ENCODE measurements around the gene FAM50A.
A peak's percentile ranks its signal among the peaks of the same experiment; 100 is the strongest.

FAM50A gene

DNA sequence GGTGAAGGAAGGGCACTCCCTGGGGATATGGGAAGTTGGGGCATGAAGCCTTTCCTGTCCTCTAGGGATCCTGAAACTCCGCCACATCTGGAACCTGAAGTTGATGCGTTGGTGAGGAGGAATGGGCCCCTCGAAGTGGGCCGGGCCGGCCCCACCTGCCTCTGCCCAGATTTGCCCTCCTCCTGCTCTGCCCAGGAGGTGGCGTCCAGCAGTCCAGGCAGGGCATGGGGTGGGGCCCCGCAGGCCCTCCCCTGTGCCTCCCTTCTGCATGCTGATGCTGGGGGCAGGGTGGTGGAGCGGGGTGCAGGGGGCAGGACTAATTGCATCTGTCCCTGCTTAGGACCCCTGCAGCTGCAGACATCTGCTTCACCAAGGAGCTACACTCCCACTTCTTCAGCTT lies 30.8 kb upstream of the FAM50A start:
- DNase-seq (ENCODE audit: low read depth in 2 of 2): no peak

DNA sequence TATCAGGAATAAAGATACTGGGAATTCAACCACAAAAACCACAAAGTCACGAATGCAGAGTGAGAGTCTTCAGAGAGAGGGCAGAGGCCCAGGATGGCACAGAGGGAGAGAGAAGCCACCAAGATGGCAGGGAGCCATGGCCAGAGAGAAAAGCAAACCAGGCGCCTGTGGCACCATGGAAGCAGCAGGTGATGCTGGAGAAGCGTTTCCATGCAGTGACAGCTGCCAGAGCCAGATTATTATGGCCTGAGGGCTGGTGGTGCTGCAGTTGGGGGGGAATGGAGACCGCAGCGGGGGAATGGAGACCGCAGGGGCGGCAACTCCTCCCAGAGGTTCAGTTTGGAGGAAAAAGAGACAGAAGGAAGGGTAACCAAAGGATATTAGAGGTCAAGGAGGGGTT lies 26.8 kb upstream of the FAM50A start:
- no peak for DNase-seq (ENCODE audit: low read depth in 2 of 2)

DNA sequence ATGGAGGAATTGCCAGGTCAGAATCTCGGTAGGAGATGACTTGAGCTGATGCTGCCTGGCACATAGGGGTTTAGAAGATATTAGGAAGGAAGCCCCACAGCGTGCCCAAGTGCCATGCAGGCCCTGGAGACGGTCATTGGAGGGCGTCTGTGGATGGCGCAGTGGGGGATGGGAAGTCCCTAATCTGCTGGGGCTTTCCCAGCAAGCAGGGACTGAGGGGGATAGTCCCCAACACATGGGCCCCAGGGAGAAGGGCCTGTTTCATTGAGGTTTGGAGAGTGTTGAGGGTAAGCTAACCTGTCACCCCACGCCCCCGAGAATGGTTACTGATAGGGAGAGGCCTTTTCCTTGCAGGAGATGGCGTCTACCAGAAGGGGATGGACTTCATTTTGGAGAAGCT lies 24.8 kb upstream of the FAM50A start:
- no peak for DNase-seq (ENCODE audit: low read depth in 2 of 2)

GRCh38 chrX:154419688-154420401 lies 24.1 kb upstream of the FAM50A start:
- no peak for DNase-seq (ENCODE audit: low read depth in 2 of 2)

- DNase-seq (ENCODE audit: low read depth in 2 of 2): no peak
Observed at GRCh38 chrX:154420402-154420756, 23.6 kb upstream of the FAM50A start.

DNA sequence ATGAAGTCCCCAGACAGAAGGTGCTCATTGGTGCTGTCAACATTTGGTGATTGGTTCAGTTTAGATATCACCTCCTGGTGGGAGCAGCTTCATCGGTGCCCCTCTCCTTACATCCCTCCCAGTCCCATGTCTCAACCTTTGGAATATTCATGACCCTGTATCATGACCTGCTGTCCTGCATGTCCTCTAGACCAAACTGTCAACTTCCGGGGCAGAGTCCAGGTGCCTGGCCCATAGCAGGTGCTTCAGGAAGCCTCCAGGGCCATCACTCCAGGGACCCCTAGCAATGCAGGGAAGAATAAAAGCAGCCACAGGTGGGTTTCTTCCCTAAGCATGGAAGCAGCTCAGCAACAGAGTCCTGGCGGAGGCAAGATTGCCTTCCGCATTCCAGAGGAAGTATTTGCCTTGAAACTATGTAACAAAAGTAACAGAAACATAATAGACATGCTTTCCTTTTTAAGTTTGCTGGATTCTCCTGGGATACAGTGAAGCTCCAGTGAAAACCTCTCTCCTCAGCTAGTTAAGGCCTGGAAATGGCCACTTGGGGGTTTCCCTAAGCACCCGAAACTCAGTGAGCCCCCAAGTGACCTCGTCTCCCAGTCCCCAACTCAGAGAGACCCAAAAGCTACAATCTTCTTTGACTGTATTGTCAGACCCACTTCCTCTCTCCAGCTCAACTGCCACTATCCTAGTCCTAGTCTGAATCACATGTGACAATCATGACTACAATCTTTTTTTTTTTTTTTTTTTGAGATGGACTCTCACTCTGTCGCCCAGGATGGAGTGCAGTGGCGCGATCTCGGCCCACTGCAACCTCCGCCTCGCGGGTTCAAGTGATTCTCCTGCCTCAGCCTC lies 16.8 kb upstream of the FAM50A start:
- DNase-seq (ENCODE audit: low read depth in 2 of 2): no peak

DNA sequence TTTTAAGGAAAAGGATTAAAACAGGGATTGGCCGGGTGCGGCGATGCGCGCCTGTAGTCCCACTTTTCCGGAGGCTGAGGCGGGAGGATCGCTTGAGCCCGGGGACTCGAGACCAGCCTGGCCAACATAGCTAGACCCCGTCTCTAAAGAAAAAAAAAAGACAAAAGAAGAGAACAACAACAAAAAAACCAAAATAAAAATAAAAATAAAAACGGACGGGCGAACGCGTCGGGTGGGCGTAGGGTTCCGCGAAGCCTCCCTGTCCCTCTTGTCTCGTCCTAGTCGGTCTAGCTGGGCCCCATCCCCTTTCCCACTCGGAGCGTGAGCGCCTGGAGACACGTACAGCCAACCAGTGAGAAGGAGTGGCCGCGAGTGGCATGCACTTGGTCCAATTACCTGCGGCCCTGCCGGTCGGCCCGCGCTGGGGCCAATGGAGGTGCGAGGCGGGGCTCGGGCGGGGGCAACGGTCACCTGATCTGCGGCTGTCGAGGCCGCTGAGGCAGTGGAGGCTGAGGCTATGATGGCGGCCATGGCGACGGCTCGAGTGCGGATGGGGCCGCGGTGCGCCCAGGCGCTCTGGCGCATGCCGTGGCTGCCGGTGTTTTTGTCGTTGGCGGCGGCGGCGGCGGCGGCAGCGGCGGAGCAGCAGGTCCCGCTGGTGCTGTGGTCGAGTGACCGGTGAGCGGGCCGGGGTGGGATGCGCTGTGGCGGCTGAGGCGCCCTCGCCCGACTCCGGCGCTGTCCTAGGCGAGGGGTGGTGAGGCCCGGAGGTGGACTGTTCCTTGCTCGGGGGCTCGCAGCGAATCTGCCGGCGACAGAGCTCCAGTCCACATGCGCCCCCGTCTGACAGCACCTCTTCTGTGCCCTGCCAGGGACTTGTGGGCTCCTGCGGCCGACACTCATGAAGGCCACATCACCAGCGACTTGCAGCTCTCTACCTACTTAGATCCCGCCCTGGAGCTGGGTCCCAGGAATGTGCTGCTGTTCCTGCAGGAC lies 15.5 kb upstream of the FAM50A start, which contains the start of gene ATP6AP1:
ATP6AP1 (plus strand) TSS at position 502 of the 996 bp plus-strand sequence; CDS start at position 518, 16 bp downstream.
- peak; percentile 80 to 81 for DNase-seq (ENCODE audit: low read depth in 2 of 2)

- DNase-seq (ENCODE audit: low read depth in 2 of 2): no peak
Observed at GRCh38 chrX:154429711-154430110, 14.2 kb upstream of the FAM50A start.

DNA sequence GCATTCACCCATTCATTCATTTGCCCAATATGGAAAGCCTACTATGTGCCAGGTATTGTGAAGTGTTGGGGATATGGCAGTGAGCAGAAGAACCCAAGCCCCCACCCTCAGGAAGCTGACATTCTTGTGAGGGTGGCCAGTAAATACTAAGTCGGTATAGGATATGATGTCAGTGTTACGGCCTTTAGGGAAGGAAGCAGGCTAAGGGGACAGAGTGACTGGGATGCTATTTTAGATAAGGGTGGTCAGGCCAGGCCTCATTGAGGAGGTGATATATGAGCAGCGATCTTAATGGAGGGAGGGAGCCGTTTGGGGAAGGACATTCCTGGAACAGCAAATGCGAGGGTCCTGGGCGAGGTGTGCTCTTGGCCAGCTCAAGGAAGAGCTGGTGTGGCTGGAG lies 13.5 kb upstream of the FAM50A start:
- DNase-seq (ENCODE audit: low read depth in 2 of 2): no peak

- DNase-seq (ENCODE audit: low read depth in 2 of 2): no peak
Observed at GRCh38 chrX:154430916-154431315, 13.0 kb upstream of the FAM50A start.

DNA sequence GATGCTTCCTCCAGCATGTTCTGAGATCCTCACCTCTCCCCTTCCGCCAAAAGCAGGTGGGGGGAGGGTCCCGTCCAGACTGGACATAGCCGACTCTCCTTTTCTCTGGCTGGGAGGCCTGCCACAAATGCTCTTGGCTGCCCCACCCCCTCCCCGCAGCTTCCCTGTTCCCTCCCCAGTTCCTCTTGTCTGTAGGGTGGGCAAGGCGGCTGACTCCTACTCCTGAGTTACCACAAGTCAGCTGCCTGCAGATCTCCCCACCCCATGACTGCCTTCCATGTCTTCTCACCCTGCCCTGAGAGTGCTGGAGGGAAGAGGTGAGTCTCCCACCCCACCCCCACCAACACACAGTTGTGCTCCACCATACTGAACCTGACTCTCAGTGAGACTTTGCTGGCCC lies 12.6 kb upstream of the FAM50A start:
- no peak for DNase-seq (ENCODE audit: low read depth in 2 of 2)

- DNase-seq (ENCODE audit: low read depth in 2 of 2): no peak
Observed at GRCh38 chrX:154432210-154432609, 11.7 kb upstream of the FAM50A start.

DNA sequence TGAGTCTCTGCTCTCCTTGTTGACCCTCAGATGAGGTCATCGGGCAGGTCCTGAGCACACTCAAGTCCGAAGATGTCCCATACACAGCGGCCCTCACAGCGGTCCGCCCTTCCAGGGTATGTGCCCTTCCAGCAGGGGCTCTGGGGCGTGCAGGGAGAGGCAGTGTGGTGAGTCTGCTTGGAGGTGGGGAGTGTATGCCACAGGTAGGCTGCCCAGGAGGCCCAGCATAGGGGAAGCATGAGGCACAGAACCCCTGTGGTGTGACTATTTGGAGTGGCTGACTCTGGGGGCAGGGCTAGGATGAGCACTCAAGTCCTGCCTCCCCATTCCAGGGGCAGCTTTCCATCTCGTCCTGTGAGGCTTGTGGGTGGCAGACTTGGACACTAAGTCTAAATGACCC lies 10.3 kb upstream of the FAM50A start:
- no peak for DNase-seq (ENCODE audit: low read depth in 2 of 2)

- no peak for DNase-seq (ENCODE audit: low read depth in 2 of 2)
Observed at GRCh38 chrX:154434394-154435168, 9.4 kb upstream of the FAM50A start.

GRCh38 chrX:154435171-154435733 lies 8.7 kb upstream of the FAM50A start:
- DNase-seq (ENCODE audit: low read depth in 2 of 2): no peak

DNA sequence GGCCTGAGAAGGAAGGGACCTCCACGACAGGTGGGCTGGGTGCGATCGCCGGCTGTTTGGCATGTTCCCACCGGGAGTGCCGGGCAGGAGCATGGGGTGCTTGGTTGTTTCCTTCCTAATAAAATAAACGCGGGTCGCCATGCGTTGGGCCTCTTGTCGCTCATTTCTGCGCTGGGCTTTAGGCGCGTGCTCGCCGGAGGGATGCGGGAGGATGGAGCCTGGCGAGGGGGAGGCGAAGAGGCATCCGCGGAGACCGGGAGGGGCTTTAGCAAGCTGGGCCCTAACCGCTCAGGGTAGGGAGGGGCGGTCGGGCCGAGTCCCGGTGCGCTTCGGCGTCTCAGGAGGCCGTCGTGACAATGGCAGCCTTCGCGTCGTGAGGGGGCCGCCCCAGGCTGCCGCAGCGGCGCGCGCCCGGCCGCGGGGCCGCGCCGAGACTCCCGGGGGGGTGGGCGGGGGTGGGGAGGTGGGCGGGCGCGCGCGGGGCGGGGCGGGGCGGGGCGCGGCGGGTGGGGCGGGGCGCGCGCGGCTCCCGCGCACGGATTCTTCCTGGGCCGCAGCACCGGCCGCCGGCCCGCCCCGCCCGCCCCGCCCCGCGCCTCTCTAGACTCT lies 7.5 kb upstream of the FAM50A start:
- peak in 1 of 2 donors; percentile 28 for DNase-seq (ENCODE audit: low read depth in 2 of 2)

DNA sequence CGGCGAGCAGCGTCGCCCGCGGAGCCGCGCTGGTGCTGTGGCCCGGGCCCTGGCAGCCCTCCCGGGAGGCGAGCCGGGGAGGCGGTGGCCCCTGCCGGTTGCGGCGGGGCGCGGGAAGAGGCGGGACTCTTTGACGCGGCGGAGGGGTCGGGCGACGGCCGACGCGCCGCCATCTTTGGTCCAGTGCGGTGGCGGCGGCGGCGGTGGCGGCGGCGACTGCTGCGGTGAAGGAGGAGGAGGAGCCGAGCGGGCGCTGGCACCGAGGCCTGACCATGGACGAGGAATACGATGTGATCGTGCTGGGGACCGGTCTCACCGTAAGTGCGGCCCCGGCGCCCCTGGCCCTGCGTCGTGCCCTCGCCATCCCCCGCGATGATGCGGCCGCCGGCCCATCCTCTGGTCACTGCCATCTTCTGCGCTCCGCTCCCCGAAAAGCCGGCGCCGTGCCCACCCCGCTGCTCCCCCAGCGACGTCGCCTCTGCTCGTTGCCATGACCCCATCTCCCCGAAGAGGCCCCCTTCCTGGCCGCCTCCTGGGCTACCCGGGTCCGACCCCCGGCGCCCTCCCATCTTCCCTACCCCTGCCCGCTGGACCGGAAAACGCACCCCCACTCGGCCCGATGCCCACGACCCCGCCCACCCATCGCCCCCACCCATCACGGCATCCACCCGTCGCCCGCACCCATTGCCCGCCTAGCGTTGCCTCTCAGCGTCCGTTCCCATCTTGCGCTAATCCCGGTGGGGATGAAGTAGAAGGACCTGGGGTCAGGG lies 6.8 kb upstream of the FAM50A start, which contains the start of gene GDI1:
GDI1 (plus strand) TSS at position 172 of the 770 bp plus-strand sequence; CDS start at position 273, 101 bp downstream.
- peak; percentile 27 to 33 for DNase-seq (ENCODE audit: low read depth in 2 of 2)

- DNase-seq (ENCODE audit: low read depth in 2 of 2): no peak
Observed at GRCh38 chrX:154437971-154438893, 5.7 kb upstream of the FAM50A start.
